Neural crest cell (in vitro differentiated cells): ENCODE measurements around the gene PITX2. TPM values are rescaled to one million over a fixed set of nuclear protein-coding genes. Genes with fewer than 3 reads are reported as not detected.
A peak's percentile ranks its signal among the peaks of the same experiment; 100 is the strongest.

Source experiments
- DNase-seq: peaks from one replicate; pipeline ENCODE4 v3.0.0; 2021; ENCODE audit warnings: low read depth, mixed read lengths, low spot score
- H3K27ac Mint-ChIP-seq: one replicate; pipeline ENCODE4 v1.8.0; 2021; ENCODE audit warnings: mild to moderate bottlenecking, mixed read lengths; ENCODE audit not compliant: unreplicated experiment
- H3K27me3 Mint-ChIP-seq: 2 replicates; pipeline ENCODE4 v1.8.0; 2021; ENCODE audit warnings: low read depth, mild to moderate bottlenecking, mixed read lengths
- H3K36me3 Mint-ChIP-seq: 2 replicates; pipeline ENCODE4 v1.8.0; 2021; ENCODE audit warnings: low read depth, mild to moderate bottlenecking, mixed read lengths
- H3K4me1 Mint-ChIP-seq: 2 replicates; pipeline ENCODE4 v1.8.0; 2021; ENCODE audit warnings: mixed read lengths
- H3K4me3 Mint-ChIP-seq: one replicate; pipeline ENCODE4 v1.8.0; 2021; ENCODE audit warnings: mild to moderate bottlenecking, mixed read lengths
- H3K9me3 Mint-ChIP-seq: 2 replicates; pipeline ENCODE4 v1.8.0; 2021; ENCODE audit warnings: mixed read lengths
- CTCF ChIP-seq: fragments of 200-600 bp; sonication (generic); conservative IDR thresholded peaks from 2 replicates; pipeline ENCODE4 v1.5.0; 2021; ENCODE audit warnings: antibody characterized with exemption, mild to moderate bottlenecking
- total RNA-seq: library from RNA; stranded (reverse); gene quantifications from 2 replicates; pipeline ENCODE4 v1.2.1, GENCODE V29; 2021

Gene PITX2
- total RNA-seq, 1 donor from 2014 or later = 0.58 TPM

GRCh38 chr4:110635163-110635865, 12.4 kb upstream of the PITX2 start:
- Mint-ChIP-seq H3K4me3 (peak overlapping the region; percentile 29), H3K9me3 (no peaks in the 10 kb centered on the region), H3K36me3 (peaks cover 3% of the 10 kb centered on the region), H3K27ac (no peak overlapping the region), H3K4me1 (peaks cover 30% of the 10 kb centered on the region), H3K27me3 (peaks cover 99% of the 10 kb centered on the region)
- no peak for TF ChIP-seq CTCF
- DNase-seq = no peak

- Mint-ChIP-seq H3K4me1 (peaks cover 26% of the 10 kb centered on the region), H3K4me3 (peak overlapping the region; percentile 29), H3K9me3 (no peaks in the 10 kb centered on the region), H3K27ac (no peak overlapping the region), H3K36me3 (peaks cover 3% of the 10 kb centered on the region), H3K27me3 (peaks cover 99% of the 10 kb centered on the region)
- no peak for TF ChIP-seq CTCF
- DNase-seq = no peak
Measured at GRCh38 chr4:110634350-110635162, 11.7 kb upstream of the PITX2 start.

GRCh38 chr4:110633358-110634341, 10.8 kb upstream of the PITX2 start:
- Mint-ChIP-seq H3K4me3 (peak overlapping the region; percentile 73), H3K27me3 (peaks cover 99% of the 10 kb centered on the region), H3K36me3 (peaks cover 3% of the 10 kb centered on the region), H3K4me1 (peaks cover 29% of the 10 kb centered on the region), H3K27ac (no peak overlapping the region), H3K9me3 (no peaks in the 10 kb centered on the region)
- no peak for TF ChIP-seq CTCF
- no peak for DNase-seq

GRCh38 chr4:110632506-110633357, 9.9 kb upstream of the PITX2 start:
- no peak for TF ChIP-seq CTCF
- H3K27ac Mint-ChIP-seq = no peak overlapping the region
- peaks cover 99% of the 10 kb centered on the region for H3K27me3 Mint-ChIP-seq
- peaks cover 32% of the 10 kb centered on the region for H3K4me1 Mint-ChIP-seq
- peak overlapping the region; percentile 84 for H3K4me3 Mint-ChIP-seq
- no peaks in the 10 kb centered on the region for H3K9me3 Mint-ChIP-seq
- peaks cover 3% of the 10 kb centered on the region for H3K36me3 Mint-ChIP-seq
- DNase-seq = peak; percentile 10
